A673 (cell line): ENCODE results near the gene UGGT2. TPM values are rescaled to one million over a fixed set of nuclear protein-coding genes. Genes with fewer than 3 reads are reported as not detected.
"Not testable (repeated sequence)": the region's sequence is repeated elsewhere in the genome, so short reads cannot be mapped to it uniquely, and the experiment has no call there.

ENCODE experiments used
- BruUV-seq: library from RNA; stranded (reverse); fragments of 400-500 nt; replicated peaks from 2 replicates; lab custom pipeline; 2021; lab: Mats Ljungman, UMichigan
- CTCF ChIA-PET: fragments of 300-600 bp; sonication (Branson Sonifier 250); formaldehyde crosslinking; loops from one replicate; lab custom pipeline; 2022; ENCODE audit warnings: antibody characterized with exemption; lab: Charles Lee
- POLR2A ChIA-PET: fragments of 300-600 bp; sonication (Branson Sonifier 250); formaldehyde crosslinking; loops from one replicate; lab custom pipeline; 2022; ENCODE audit warnings: antibody characterized with exemption; ENCODE audit not compliant: low non-redundant PET; lab: Charles Lee
- DNase-seq: peaks from one replicate; pipeline ENCODE4 v3.0.0-alpha.2; 2015; ENCODE audit warnings: low spot score
- H3K27ac ChIP-seq: fragments of 200-600 bp; sonication (generic); 2 replicates; pipeline ENCODE4 v1.5.1; 2016; ENCODE audit warnings: mixed run types, low read depth, mild to moderate bottlenecking, mixed read lengths, antibody characterized with exemption, low read length; ENCODE audit not compliant: poor library complexity, severe bottlenecking
- H3K27me3 ChIP-seq: fragments of 200-600 bp; sonication (generic); replicated peaks from 2 replicates; pipeline ENCODE4 v1.6.1; 2017; ENCODE audit warnings: mixed run types, low read depth, mild to moderate bottlenecking, mixed read lengths, antibody characterized with exemption, low read length; ENCODE audit not compliant: insufficient read depth, poor library complexity
- H3K36me3 ChIP-seq: fragments of 200-600 bp; sonication (generic); 2 replicates; pipeline ENCODE4 v1.6.1; 2016; ENCODE audit warnings: mixed run types, mild to moderate bottlenecking, mixed read lengths, antibody characterized with exemption, low read length; ENCODE audit not compliant: insufficient read depth, poor library complexity, severe bottlenecking
- H3K4me1 ChIP-seq: fragments of 200-600 bp; sonication (generic); 2 replicates; pipeline ENCODE4 v1.6.1; 2017; ENCODE audit warnings: mixed run types, mild to moderate bottlenecking, mixed read lengths, antibody characterized with exemption, low read length; ENCODE audit not compliant: insufficient read depth, poor library complexity, severe bottlenecking
- H3K4me3 ChIP-seq: fragments of 200-600 bp; sonication (generic); 2 replicates; pipeline ENCODE4 v1.5.1; 2016; ENCODE audit warnings: low read depth, mixed run types, mild to moderate bottlenecking, mixed read lengths, low read length; ENCODE audit not compliant: poor library complexity, severe bottlenecking
- H3K9me3 ChIP-seq: fragments of 200-600 bp; sonication (generic); 2 replicates; pipeline ENCODE4 v1.6.1; 2016; ENCODE audit warnings: mixed run types, low read depth, mild to moderate bottlenecking, mixed read lengths, antibody characterized with exemption, low read length; ENCODE audit not compliant: poor library complexity, severe bottlenecking
- CTCF ChIP-seq: fragments of 300-800, 200-600 bp; sonication (generic); conservative IDR thresholded peaks from 2 replicates; pipeline ENCODE4 v1.5.1; 2017; ENCODE audit warnings: low read depth, mild to moderate bottlenecking, antibody characterized with exemption, low read length, moderate library complexity, mixed read lengths
- EZH2 ChIP-seq: fragments of 200-600 bp; sonication (generic); IDR thresholded peaks from 2 replicates; pipeline ENCODE4 v1.6.1; 2017; ENCODE audit warnings: borderline replicate concordance, low read depth, mild to moderate bottlenecking, mixed read lengths, antibody characterized with exemption, low read length; ENCODE audit not compliant: poor library complexity, severe bottlenecking
- intact Hi-C: fragments of 100-400 bp; cut with micrococcal nuclease; formaldehyde crosslinking; loops from one replicate; pipeline ENCODE4 v1.10.0; 2022; ENCODE audit not compliant: unreplicated experiment
- total RNA-seq: library from RNA; stranded (reverse); gene quantifications from 2 replicates; pipeline ENCODE4 v1.2.3, GENCODE V29; 2021

Gene UGGT2
- total RNA-seq, 1 experiment from 2014 or later, result 10.1 TPM

- no peaks in the 10 kb centered on the region for H3K4me1 ChIP-seq
- intact Hi-C loops, result no loop called here
- H3K36me3 ChIP-seq, result peaks cover 8% of the 10 kb centered on the region
- TF ChIP-seq CTCF, result no peak
- no peak for TF ChIP-seq EZH2
- no peaks in the 10 kb centered on the region for H3K9me3 ChIP-seq
- TSS peak; percentile 30 for BruUV-seq
- POLR2A ChIA-PET, result interaction anchor here (0.6 kb wide), 1 partner anchor 180 kb away, joined by 16 read pairs; no protein-coding TSS in a partner anchor
- no peak overlapping the region for H3K27ac ChIP-seq
- no peak overlapping the region for H3K4me3 ChIP-seq
- DNase-seq, result no peak
- no peaks in the 10 kb centered on the region for H3K27me3 ChIP-seq
- CTCF ChIA-PET, result no interaction called here
Measured at GRCh38 chr13:95793018-95793555, 260.1 kb downstream of the UGGT2 start.

GRCh38 chr13:95791084-95791722, 262.0 kb downstream of the UGGT2 start:
- no TSS peak for BruUV-seq
- ChIA-PET POLR2A (no interaction called here), CTCF (no interaction called here)
- H3K4me3 ChIP-seq, result no peak overlapping the region
- intact Hi-C loops, result no loop called here
- no peak for DNase-seq
- no peaks in the 10 kb centered on the region for H3K4me1 ChIP-seq
- H3K27ac ChIP-seq, result no peak overlapping the region
- TF ChIP-seq CTCF (no peak), EZH2 (no peak)
- H3K36me3 ChIP-seq, result peaks cover 8% of the 10 kb centered on the region
- H3K9me3 ChIP-seq, result no peaks in the 10 kb centered on the region
- no peaks in the 10 kb centered on the region for H3K27me3 ChIP-seq

- BruUV-seq, H3K36me3 ChIP-seq, POLR2A ChIA-PET, H3K9me3 ChIP-seq, H3K4me3 ChIP-seq, CTCF ChIA-PET, H3K4me1 ChIP-seq, H3K27ac ChIP-seq, H3K27me3 ChIP-seq, DNase-seq, intact Hi-C loops: not testable (repeated sequence)
Measured at GRCh38 chr13:95789315-95789714, 263.9 kb downstream of the UGGT2 start.

- no peaks in the 10 kb centered on the region for H3K4me1 ChIP-seq
- intact Hi-C loops, result no loop called here
- no peaks in the 10 kb centered on the region for H3K9me3 ChIP-seq
- CTCF ChIA-PET, result no interaction called here
- TF ChIP-seq EZH2 (no peak), CTCF (no peak)
- POLR2A ChIA-PET, result no interaction called here
- BruUV-seq, result no TSS peak
- no peak overlapping the region for H3K27ac ChIP-seq
- H3K4me3 ChIP-seq, result no peak overlapping the region
- no peaks in the 10 kb centered on the region for H3K27me3 ChIP-seq
- H3K36me3 ChIP-seq, result peaks cover 8% of the 10 kb centered on the region
- DNase-seq, result no peak
Measured at GRCh38 chr13:95788100-95788463, 265.1 kb downstream of the UGGT2 start.
